HEK293T (cell line): ENCODE results near the gene ATP9B.

Experiments used
- ARNT ChIP-seq: fragments of 450-650 bp; IDR thresholded peaks from 2 replicates; pipeline ENCODE4 v1.6.1; 2017; ENCODE audit warnings: mild to moderate bottlenecking
- BHLHE40 ChIP-seq: fragments of 450-650 bp; IDR thresholded peaks from 2 replicates; pipeline ENCODE4 v1.6.1; 2016; ENCODE audit warnings: mild to moderate bottlenecking, moderate library complexity, borderline replicate concordance
- CTBP1 ChIP-seq: fragments of 450-650 bp; IDR thresholded peaks from 2 replicates; pipeline ENCODE4 v1.6.1; 2016; ENCODE audit warnings: borderline replicate concordance
- FOXK2 ChIP-seq: fragments of 450-650 bp; IDR thresholded peaks from 2 replicates; pipeline ENCODE4 v1.6.1; 2016; ENCODE audit warnings: mild to moderate bottlenecking
- FOXM1 ChIP-seq: fragments of 450-650 bp; IDR thresholded peaks from 2 replicates; pipeline ENCODE4 v1.6.1; 2017; ENCODE audit warnings: mild to moderate bottlenecking, borderline replicate concordance
- HDGF ChIP-seq: fragments of 450-650 bp; IDR thresholded peaks from 2 replicates; pipeline ENCODE4 v1.6.1; 2017; ENCODE audit warnings: antibody characterized with exemption, borderline replicate concordance
- L3MBTL2 ChIP-seq: fragments of 450-650 bp; conservative IDR thresholded peaks from 2 replicates; pipeline ENCODE4 v1.6.1; 2016; ENCODE audit warnings: mild to moderate bottlenecking
- LEF1 ChIP-seq: fragments of 450-650 bp; IDR thresholded peaks from 2 replicates; pipeline ENCODE4 v1.6.1; 2017; ENCODE audit warnings: mild to moderate bottlenecking, borderline replicate concordance
- NFRKB ChIP-seq: fragments of 450-650 bp; IDR thresholded peaks from 2 replicates; pipeline ENCODE4 v1.6.1; 2016; ENCODE audit warnings: mild to moderate bottlenecking, moderate library complexity
- TARDBP ChIP-seq: fragments of 450-650 bp; IDR thresholded peaks from 2 replicates; pipeline ENCODE4 v1.6.1; 2016
- ZNF384 ChIP-seq: fragments of 450-650 bp; IDR thresholded peaks from 2 replicates; pipeline ENCODE4 v1.6.1; 2016

GRCh38 chr18:79208906-79209305 lies 139.7 kb downstream of the ATP9B start:
- TF ChIP-seq L3MBTL2 (no peak), BHLHE40 (no peak), CTBP1 (no peak), HDGF (no peak), FOXM1 (no peak), NFRKB (no peak), FOXK2 (no peak), ZNF384 (no peak), ARNT (no peak), TARDBP (no peak), LEF1 (no peak)
